ENCODE data around the gene LSAMP. TPM values are rescaled to one million over a fixed set of nuclear protein-coding genes. Genes with fewer than 3 reads are reported as not detected.

LSAMP gene
- total and polyA plus RNA-seq, 2 experiments from 2014 or later: 2.0 to 2.9 TPM

GRCh38 chr3:116408473-116408872 is 36.8 kb downstream of the LSAMP start (continued):
- no peak for TF ChIP-seq REST (IDR thresholded peaks at IDR 0.05; ENCODE audit: unreplicated experiment)
- no peak for TF ChIP-seq POLR2AphosphoS5 (IDR thresholded peaks at IDR 0.05; ENCODE audit: low read depth)
- no peak for TF ChIP-seq STAT1 (IDR thresholded peaks at IDR 0.05; ENCODE audit: unreplicated experiment)
- no peak for TF ChIP-seq NANOG (IDR thresholded peaks at IDR 0.05; ENCODE audit: borderline replicate concordance)
- no peak for TF ChIP-seq EZH2phosphoT487 (IDR thresholded peaks at IDR 0.05; ENCODE audit: unreplicated experiment)
- no peak for TF ChIP-seq ZNF331 (CRISPR knock-in tag; IDR thresholded peaks at IDR 0.05; ENCODE audit: low read depth)
- no peak for TF ChIP-seq ZNF114 (CRISPR knock-in tag; IDR thresholded peaks at IDR 0.05)

GRCh38 chr3:116405231-116405630 is 40.1 kb downstream of the LSAMP start:
- Histone ChIP-seq H3K27ac (ENCODE audit: low read depth) (no peak overlapping the region), H3K27me3 (ENCODE audit: insufficient read depth) (no peaks in the 10 kb centered on the region), H4K20me1 (replicated peaks; ENCODE audit: insufficient read depth) (no peaks in the 10 kb centered on the region), H3K79me2 (replicated peaks; ENCODE audit: insufficient read depth) (no peaks in the 10 kb centered on the region), H3K4me2 (no peak overlapping the region), H2AFZ (no peak overlapping the region), H3F3A (replicated peaks; ENCODE audit: low read depth) (no peaks in the 10 kb centered on the region), H3K4me3 (no peak overlapping the region), H3K36me3 (ENCODE audit: insufficient read depth) (no peaks in the 10 kb centered on the region), H3K9me2 (ENCODE audit: insufficient read depth) (no peaks in the 10 kb centered on the region), H3K4me1 (ENCODE audit: insufficient read depth) (no peaks in the 10 kb centered on the region; the same call in 1 of the 2 replicates)
- Mint-ChIP-seq H3K27me3 (ENCODE audit: insufficient read depth, low read depth, poor library complexity) (peaks cover 2% of the 10 kb centered on the region), H3K4me1 (peaks cover 7% of the 10 kb centered on the region), H3K27ac (no peak overlapping the region), H3K9me3 (no peaks in the 10 kb centered on the region), H3K36me3 (ENCODE audit: low read depth) (no peaks in the 10 kb centered on the region), H3K4me3 (no peak overlapping the region)
- no peak for DNase-seq (ENCODE audit: low spot score)
- no peak for ATAC-seq
- TF ChIP-seq CREB1 (CRISPR knock-in tag; IDR thresholded peaks at IDR 0.05; ENCODE audit: low read depth) (no peak), EZH2 (IDR thresholded peaks at IDR 0.05; ENCODE audit: low read depth, unreplicated experiment) (no peak), ZNF114 (CRISPR knock-in tag; IDR thresholded peaks at IDR 0.05) (no peak), STAT1 (IDR thresholded peaks at IDR 0.05; ENCODE audit: unreplicated experiment) (no peak), ZNF462 (CRISPR knock-in tag; IDR thresholded peaks at IDR 0.05) (no peak), ZNF331 (CRISPR knock-in tag; IDR thresholded peaks at IDR 0.05; ENCODE audit: low read depth) (no peak), JUNB (IDR thresholded peaks at IDR 0.05; ENCODE audit: unreplicated experiment) (no peak), ETS1 (IDR thresholded peaks at IDR 0.05) (no peak), EZH2phosphoT487 (IDR thresholded peaks at IDR 0.05; ENCODE audit: unreplicated experiment) (no peak), CTCF (conservative IDR thresholded peaks at IDR 0.05; ENCODE audit: low read depth in 2 of 2) (no peak), NANOG (IDR thresholded peaks at IDR 0.05; ENCODE audit: borderline replicate concordance) (no peak), POLR2AphosphoS5 (IDR thresholded peaks at IDR 0.05; ENCODE audit: low read depth) (no peak)
